Stimulated activated CD4-positive, alpha-beta T cell treated with anti-CD3 and anti-CD28 coated beads, Interleukin-12 subunit alpha, Interleukin-12 subunit beta, amount 100 ng/mL, for 24 hours (primary cell): Measurements from ENCODE around the gene CALHM1.

Experiments
- DNase-seq, 2 experiments: peaks; one replicate each; pipeline ENCODE4 v3.0.0-alpha.2; 2020; ENCODE audit warnings: low read depth in 2 of 2

Gene CALHM1

DNA sequence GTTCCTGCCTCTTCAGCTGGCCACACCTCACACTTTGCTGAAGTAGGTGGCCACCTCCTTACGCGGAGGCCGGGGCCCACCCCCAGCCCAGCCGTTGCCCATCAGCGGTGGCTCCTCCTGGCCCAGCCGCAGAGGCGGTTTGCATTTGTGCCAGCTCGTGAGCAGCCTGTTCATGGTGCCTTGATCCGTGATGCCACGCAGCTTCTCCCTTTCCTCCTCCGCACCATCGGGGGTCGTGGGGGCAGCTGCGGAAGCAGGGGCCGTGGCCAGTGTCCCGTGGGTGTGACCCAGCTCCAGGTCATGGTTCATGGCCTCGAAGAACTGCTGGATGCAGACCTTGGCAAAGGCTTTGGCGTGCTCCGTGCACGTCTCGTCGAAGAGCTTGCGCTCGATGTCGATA lies 3.5 kb downstream of the CALHM1 start:
- no peak for DNase-seq

DNA sequence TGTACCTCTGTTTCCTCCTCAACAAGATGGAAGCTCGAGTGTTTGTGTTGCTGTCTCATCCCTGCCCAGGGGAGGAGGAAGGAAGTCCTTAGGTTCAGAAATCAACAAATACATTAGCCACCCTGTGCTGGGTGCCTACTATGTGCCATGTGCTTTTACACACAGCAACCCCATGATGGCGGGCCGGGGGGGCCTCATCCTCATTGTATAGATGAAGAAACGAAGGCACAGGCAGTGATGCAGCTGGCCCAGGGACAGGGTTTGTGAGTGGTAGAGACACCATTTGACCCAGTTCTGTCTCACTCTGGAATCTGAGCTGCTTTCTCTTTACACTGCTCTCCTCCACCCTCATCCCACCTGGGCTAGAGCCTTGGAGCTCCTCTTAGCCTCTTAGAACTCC lies 4.7 kb downstream of the CALHM1 start:
- no peak for DNase-seq

DNA sequence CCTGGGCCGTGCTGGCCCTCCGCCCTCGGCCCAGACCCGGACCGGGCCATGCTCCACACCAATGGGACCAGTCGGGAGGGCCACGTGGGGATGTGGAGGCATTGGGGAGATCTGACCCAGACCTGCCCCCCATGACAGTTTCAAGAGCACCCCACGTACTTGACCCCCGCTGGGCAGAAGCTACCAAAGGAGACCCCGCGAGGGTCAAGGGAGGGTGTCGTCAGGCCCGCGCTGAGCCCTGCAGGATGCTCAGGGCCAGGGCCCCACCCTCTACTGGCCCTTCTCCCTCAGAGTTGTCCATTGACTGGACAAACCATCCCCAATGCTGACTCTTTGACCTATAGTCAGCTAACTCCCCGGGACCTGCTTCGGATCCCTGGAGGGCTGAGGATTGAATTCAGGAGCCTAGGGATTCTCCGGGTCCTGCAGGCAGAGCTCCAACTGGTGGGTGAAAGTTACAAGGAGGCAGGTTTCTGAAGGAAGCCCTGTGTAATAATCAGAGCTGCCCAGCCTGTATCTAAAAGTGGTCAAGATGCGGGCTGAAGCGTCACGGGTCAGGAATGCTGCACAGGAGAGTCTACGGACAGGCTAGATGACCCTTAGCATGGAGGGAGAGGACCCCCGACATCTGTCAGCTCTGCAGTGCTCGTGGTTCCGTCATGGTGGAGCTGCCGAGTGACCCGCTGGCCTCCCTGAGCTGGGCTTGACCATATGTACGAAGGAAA lies 6.0 kb downstream of the CALHM1 start:
- DNase-seq, result no peak

DNA sequence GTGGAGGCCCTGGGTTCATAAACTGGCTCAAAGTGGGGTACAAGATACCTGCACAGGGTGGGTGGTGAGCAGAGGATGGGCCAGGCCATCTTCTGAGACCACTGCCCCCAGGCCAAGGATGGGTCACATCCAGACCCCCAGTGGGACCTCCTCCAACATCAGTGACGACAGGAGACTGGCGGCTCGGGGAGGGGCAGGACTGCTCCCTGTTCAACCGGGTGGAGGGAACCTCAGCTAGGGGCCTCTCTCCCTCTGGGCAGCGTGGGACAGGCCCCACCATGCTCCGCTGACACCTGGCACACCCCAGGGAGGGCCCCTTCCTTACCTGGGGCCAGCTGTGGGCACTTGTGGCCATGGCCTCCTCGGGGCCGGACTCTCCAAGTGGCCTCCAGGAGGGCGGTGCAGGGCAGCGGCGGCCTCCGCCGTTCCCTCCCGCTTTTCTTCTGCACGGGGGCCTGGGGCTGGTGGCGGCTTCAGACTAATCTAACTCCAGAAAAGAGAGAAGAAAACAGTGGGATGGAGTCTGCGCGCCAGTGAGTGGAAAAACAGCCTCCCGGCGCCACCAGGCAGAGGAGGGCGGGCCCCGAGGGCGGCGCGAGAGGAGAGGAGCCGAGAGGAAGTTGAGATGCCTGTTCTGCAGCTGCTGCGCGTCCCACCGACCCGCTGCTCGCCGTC lies 6.7 kb downstream of the CALHM1 start, which contains the start of gene CALHM2:
Gene CALHM2 (minus strand): TSS at position 540 of the 675 bp plus-strand sequence. CDS start 2,429 bp downstream, outside the sequence.
- DNase-seq, result peak; percentile 36 to 61

DNA sequence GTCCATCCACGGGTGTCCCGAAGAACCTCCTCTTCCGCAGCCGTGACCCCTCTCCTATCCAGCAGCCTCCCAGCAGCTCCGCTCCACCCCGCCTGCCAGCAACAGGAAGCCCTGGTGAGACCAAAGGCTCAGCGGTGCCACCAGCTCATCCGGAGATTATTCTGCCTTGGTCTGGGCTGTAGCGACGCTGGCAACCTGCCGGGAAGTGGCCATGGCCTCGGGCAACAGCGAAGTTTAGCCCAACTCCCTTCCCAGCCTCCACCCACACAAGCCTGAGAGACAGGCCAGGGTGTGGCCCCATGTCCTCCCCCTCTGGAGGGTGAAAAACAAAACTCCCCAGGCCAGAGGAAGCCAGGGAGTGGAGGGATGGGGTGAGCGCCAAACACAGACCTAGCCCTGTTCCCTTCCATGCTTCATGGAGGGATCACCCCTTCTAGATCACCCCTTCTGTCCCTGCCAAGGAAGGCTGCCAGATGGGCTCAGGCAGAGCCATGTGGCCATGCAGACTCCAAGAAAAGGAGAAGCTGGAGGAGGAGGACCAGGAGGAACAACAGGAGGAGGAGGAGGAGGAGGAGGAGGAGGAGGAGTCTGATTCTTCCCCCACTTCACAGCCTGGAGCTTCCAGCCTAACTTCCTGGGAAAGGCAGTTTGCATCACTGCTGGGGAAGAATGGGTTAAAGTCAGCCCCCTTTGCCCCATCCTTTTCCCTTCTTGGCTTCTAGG lies 7.4 kb downstream of the CALHM1 start:
- peak in 1 of 2 experiments; percentile 22 for DNase-seq

DNA sequence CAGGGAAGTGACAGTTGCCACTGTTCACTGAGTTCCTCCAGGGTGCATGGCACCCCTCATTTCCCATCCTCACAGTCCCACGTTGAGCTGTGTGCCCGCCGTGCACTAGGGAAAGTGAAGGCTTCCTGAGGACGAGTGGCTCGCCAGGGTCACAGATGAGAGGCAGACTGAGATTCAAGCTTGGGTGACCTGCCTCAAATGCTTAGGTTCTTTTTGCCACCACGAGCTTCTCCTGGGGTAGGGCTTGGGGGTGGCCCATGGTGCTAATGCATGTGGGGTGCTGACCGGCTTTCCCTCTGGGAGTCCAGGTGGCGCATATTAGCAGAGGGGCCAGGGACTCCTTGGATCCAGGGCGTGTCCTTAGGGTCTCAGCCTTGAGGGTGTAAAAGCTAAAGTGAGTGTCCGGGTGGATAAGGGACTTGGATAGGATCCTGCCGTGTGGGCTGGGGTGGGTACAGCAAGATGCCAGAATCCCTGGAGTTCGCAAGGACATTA lies 8.5 kb downstream of the CALHM1 start:
- DNase-seq, result no peak

DNA sequence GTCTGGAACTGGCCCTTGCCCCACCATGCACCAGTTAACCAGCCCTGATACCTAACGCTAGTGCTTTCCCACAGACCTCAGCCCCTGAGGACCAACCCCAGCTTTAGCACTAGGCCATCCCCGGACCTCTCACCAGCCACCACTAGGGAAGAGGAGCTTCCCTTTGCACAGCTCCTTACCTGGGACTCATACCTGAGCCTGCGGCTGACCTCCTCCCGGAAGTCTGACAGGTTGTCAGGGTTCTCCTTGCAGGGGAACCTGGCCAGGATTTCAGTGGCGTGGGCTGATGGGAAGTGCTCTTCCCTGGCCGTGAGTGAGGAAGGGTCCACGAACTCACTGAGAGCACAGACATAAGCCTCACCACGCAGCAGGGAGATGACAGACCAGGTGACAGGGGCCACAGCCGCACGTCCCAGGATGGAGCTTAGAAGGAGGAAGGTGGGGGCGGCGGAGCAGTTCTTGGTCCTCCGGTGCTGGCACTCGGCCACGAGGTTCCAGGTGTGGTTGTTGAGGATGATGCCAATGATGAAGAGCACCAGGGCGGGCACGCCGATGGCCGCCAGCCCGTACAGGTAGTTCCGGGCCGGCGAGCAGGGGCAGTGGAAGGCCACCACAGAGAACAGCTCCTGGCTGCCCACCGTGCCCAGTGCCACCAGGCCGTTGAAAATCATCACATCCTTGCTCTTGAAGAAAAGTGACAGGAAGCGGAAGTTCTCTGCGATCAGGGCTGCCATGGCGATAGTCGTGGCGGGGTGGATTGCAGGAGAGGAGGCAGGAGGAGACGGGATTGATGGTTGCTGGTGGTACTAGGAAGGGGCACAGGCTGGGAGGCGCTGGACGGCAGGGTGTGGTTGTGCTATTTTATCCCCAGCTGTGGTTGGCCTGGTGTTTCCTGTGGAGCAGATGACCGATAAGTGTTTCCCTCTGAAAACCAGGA lies 9.2 kb downstream of the CALHM1 start:
- no peak for DNase-seq

DNA sequence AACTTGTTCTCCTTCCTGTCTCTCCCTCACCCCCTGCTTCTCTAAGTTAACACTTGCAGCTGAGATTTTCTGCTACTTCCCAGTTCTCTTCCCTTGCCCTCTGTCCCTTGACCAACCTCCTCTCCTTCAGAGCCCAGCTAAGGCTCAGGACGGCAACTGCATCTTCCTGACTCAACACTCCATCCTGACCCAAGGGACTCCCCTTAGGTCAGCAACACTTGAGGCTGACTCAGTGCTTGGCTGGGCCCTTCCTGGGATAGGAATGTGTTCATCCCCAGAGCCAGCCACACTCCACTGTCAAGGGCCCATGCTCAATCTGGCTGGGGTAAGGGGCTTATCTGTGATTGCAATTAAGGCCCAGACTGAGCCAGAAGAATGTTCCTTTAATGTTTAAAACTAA lies 10.0 kb downstream of the CALHM1 start:
- no peak for DNase-seq

DNA sequence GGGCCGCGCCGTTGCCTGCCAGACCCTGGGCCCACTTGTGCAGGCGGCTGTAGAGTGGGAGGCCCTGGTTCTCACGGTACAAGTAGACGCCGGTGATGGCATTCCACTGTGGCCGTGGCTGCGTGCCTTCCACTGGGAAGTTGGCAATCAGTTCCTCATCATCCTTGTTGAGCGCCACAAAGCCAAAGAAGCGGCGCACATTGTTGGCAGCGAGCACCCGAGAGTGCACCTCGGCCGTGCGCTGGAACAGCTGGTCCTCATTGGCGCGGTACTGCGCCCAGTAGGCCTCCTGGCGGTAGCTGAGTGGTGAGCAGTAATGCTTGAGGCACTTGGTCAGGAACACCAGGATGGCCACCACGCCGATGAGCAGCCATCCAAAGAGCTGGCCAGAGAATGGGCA lies 11.5 kb downstream of the CALHM1 start:
- no peak for DNase-seq

DNA sequence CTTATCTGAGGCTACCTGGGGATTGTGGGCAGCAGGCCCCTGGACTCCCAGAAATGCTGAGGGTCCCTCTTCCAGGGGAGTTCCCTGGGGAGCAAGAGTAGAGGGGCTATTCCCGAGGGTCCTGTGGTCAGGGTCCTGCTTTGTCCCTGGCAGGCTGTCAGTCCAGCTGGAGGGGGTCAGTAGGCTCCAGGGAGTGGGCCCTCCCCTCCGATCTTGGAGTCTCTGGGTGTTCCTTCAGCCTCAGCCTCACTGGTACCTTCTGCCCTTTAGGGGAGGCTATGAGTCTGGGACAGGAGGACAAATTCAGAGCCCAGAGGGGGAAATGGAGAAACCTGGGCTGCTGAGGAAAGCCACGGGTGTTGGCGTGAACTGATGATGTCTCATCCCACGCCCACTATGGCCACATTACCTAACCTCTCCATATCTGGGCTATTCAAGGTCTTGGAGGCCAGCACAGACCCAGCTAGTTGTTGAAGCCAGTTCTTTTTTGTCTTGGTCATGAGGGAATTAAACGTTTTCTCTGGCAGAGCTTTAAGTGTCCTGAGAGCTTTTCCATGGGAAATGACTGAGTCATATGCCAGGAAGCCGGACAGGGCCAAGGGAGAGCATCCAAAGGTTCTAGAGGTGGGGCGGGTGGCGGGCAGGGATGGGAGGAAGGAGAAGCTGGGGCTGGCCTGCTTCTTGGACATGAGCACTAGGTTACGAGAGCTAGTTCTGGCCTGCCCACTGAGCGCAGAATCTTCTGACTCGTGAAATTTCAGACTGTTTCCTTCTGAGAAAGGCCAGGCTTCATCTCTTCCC lies 12.7 kb downstream of the CALHM1 start:
- no peak for DNase-seq

DNA sequence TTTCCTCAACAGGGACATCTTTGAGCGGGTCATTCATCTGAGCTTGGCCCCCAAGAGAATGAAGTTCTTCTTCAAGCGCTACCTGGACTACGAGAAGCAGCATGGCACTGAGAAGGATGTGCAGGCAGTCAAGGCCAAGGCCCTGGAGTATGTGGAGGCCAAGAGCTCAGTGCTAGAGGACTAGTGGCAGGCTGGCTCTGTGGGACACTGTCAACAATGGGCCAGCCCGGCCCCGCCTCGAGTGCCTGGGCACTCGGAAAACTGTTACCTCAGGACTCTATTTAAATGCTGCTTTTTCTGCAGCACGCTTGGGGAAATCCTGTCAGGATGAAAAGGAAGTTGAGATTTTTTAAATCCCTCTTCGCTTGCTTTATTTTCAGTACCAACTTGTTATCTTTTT lies 13.3 kb downstream of the CALHM1 start:
- DNase-seq, result no peak

DNA sequence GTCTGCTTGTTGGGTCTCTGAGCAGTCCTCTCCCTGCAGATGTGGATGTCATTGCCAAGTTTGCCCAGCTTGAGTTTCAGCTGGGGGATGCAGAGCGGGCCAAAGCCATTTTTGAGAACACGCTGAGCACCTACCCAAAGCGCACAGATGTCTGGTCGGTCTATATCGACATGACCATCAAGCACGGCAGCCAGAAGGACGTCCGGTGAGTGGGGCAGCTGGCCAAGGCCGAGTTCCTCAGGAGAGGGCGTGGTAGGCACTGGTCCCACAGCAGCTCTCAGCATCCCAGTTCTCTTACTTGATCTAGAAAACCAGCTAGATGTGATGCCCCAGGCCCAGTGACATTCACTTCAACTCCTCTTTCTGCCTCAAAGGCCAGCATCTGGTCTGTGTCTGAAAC lies 14.2 kb downstream of the CALHM1 start:
- no peak for DNase-seq

DNA sequence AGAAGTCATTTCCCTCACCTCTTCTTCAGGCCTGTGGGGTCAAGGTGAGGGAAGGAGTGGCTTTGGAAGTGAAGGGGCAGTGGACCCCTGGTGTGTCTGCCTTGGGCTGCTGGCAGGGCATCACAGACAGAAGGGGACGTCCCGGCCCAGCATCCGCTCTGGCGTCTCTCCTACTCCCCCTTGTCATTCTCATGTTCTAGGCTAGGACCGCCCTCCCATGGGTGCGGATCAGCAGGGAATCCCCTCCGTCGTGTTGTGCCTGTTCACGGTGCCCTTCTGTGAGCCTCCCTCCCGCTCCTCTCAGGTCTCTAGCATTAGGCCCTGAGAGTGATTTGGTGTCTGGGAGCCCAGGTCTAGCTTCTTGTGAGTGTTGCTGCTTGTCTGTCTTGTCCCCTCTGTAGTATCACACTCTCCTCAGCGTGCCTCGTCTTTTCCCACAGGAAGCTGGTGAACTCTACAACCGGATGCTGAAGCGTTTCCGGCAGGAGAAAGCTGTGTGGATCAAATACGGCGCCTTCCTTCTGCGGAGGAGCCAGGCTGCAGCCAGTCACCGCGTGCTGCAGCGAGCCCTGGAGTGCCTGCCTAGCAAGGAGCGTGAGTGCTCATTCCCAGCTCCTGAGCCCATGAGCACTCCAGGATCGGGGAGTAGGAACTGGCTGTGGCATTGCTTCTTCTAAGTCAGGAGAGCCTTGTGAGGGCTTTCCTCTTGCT lies 15.1 kb downstream of the CALHM1 start:
- DNase-seq, result no peak

DNA sequence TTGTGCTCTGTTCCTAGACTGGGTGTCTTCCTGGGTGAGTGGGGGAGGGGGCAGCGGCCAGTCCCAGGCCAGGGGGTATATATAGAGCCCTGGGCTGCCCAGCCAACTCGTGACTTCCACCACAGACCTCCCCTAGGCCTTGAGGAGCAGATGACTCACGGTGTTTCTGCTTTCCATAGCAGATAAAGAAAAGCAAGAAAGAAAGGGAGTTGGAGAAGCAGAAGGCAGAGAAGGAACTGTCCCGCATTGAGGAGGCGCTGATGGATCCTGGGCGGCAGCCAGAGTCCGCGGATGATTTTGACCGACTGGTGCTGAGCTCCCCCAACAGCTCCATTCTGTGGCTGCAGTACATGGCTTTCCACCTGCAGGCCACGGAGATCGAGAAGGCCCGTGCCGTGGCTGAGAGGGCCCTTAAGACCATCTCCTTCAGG lies 16.7 kb downstream of the CALHM1 start:
- DNase-seq, result no peak

DNA sequence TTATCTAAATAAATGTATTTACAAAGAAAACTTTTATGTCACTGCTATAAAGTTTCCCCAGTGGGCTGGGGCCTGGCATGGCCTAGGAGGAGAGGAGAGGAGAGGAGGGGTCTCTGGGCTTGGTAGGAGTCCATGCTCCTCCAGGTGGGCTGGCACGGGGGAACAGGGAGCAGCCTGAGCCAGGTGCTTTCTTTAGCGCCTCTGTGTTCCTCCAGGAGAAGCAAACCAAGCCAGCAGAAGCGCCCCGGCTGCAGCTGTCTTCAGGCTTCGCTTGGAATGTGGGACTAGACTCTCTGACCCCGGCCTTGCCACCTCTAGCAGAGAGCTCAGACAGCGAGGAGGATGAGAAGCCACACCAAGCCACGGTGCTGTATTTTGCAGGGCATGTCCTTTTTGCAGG lies 17.1 kb downstream of the CALHM1 start:
- DNase-seq, result no peak

DNA sequence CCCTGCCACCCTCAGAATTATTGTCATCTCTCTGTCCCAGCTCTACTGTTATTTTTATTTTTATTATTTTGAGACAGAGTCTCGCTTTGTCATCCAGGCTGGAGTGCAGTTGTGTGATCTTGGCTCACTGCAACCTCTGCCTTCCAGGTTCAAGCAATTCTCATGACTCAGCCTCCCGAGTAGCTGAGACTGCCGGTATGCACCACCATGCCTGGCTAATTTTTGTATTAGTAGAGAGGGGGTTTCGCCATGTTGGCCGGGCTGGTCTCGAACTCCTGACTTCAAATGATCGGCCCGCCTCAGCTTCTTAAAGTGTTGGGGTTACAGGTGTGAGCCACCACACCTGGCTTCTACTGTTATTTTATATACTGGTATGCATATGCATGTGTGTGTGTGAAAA lies 17.5 kb downstream of the CALHM1 start:
- DNase-seq, result no peak

DNA sequence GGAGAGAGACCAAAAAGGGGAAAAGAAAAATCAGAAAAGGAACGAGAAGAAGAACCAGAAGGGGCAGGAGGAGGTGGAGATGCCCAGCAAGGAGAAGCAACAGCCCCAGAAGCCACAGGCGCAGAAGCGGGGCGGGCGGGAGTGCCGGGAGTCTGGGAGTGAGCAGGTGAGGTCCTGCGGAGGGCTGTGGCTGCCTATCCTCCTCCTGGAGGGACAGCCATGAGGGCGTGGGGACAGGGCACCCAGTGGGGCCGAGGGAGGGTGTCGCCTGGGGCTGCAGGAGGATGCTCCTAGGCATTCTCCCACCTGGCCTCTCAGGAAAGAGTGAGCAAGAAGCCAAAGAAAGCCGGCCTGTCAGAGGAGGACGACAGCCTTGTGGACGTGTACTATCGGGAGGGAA lies 18.3 kb downstream of the CALHM1 start:
- no peak for DNase-seq

DNA sequence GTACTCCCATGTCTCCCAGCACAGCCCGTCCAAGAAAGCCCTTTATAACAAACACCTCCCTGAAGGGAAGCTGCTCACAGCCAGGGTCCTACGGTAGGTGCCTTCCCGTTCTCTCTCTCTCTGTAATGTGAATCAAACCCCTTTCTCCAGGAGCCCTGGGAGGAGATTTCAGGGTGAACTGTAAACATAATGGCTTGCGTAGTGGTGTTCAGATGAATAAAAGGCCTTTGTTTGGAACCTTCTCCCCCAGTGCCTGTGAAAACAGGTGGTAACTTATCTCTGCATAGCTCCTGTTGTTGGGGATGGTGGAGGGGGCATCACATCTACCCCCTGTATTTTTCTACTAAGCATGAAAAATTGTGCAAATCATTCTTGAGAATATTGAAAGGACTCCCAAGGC lies 18.9 kb downstream of the CALHM1 start:
- DNase-seq, result no peak

DNA sequence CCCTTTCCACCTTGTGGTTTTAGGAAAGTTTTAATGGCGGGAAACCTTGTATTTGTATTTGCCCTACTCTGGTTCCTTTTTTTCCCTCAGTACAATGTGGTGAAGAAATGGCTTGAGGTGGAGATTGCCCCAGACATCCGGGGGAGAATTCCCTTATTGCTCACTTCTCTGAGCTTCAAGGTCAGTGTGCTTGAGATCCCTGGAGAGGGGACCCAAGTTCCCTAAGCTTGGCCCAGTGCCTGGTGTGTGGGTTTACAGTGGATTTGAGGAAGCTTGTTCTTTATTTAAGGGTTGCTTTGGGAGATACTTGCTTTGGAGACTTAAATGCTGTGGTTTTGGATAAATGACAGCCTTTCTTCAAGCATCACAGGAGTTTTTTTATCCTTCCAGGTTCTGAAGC lies 24.8 kb downstream of the CALHM1 start:
- DNase-seq, result no peak

DNA sequence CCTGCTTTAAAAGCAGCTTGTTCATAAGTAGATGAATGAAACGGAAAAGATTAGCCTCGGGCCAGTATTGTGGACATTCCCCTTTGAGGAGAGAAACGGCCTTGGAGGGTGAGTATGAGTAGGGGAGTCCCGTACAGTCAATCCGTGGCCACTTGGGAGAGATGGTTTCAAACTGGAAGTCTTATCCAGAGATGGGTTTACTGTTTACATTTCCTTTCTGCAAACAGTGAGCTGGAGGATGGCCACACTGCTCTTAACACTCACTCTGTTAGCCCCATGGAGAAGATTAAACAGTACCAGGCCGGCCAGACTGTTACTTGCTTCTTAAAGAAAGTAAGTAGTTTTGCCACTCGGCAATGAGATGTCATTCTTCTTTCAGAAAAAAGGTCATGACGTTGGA lies 26.8 kb downstream of the CALHM1 start:
- DNase-seq, result no peak
